Heart left ventricle (tissue), 16 donors: ENCODE data around the gene ZIC2. TPM values are rescaled to one million over a fixed set of nuclear protein-coding genes. Genes with fewer than 3 reads are reported as not detected.

Experiments used
- ATAC-seq, 4 donors: fragments of 200-7000 bp; cut with Tn5 transposase; one replicate each; pipeline ENCODE4 v1.9.1; 2020 to 2022; ENCODE audit warnings: moderate library complexity in 4 of 4, mild to moderate bottlenecking in 3 of 4, moderate number of reproducible peaks in 1 of 4
- DNase-seq, 5 donors: peaks; one replicate each; pipeline ENCODE4 v3.0.0-alpha.2; 2020
- H3K27ac ChIP-seq, 12 donors: fragments of 200-600 bp; sonication (generic) in 4 of 12; one replicate each; pipeline versions ENCODE4 v1.5.0 to v1.8.0; 2016 to 2022; ENCODE audit warnings: mild to moderate bottlenecking in 2 of 12
- H3K27me3 ChIP-seq, 9 donors: fragments of 200-600 bp; sonication (generic) in 2 of 9; one replicate each; pipeline versions ENCODE4 v1.5.1 to v1.8.0; 2016 to 2022; ENCODE audit warnings: mild to moderate bottlenecking in 3 of 9
- H3K36me3 ChIP-seq, 9 donors: fragments of 200-600 bp; sonication (generic) in 2 of 9; one replicate each; pipeline versions ENCODE4 v1.5.0 to v1.8.0; 2018 to 2022; ENCODE audit warnings: mild to moderate bottlenecking in 2 of 9
- H3K4me1 ChIP-seq, 12 donors: fragments of 200-600 bp; sonication (generic) in 4 of 12; one replicate each; pipeline versions ENCODE4 v1.5.0 to v1.8.0; 2016 to 2022; ENCODE audit warnings: mild to moderate bottlenecking in 3 of 12
- H3K4me3 ChIP-seq, 12 donors: fragments of 200-600 bp; sonication (generic) in 4 of 12; one replicate each; pipeline versions ENCODE4 v1.5.0 to v1.8.0; 2017 to 2022; ENCODE audit warnings: mild to moderate bottlenecking in 9 of 12, moderate library complexity in 4 of 12
- H3K9me3 ChIP-seq, 12 donors: fragments of 200-600 bp; sonication (generic) in 4 of 12; one replicate each; pipeline versions ENCODE4 v1.5.0 to v1.8.0; 2016 to 2022; ENCODE audit warnings: mild to moderate bottlenecking in 1 of 12
- POLR2A ChIP-seq, 2 donors: fragments of 450-650 bp; IDR thresholded peaks; one replicate each; pipeline ENCODE4 v1.6.1; 2017; ENCODE audit warnings: antibody characterized with exemption in 2 of 2, mild to moderate bottlenecking in 2 of 2, moderate library complexity in 2 of 2
- WGBS, 4 donors: extraction: QIAGEN DNeasy Blood & Tissue Kit in 2 of 4; methylation state at CpG; one replicate each; pipeline versions ENCODE4 v1.1.5 to v1.1.7; 2013 to 2018; 5-methylcytosine and 5-hydroxymethylcytosine counted together
- intact Hi-C, 10 donors: fragments of 100-400 bp; cut with DNase I; formaldehyde crosslinking; loops; one replicate each; pipeline versions ENCODE4 v1.11.1 to v1.14.2; 2022
- polyA plus RNA-seq, 2 donors: library from polyadenylated mRNA; stranded (reverse); fragments of 200-250 nt; gene quantifications; one replicate each; pipeline ENCODE4 v1.2.3, GENCODE V29; 2013
- total RNA-seq, 9 donors: library from RNA; depleted of rRNA in 2 of 9; stranded (reverse); fragments of >200 nt in 2 of 9; fragmentation: NEBNext Ultra II Directional in 3 of 9; extraction: Animal tissue kit (Norgen Biotek cat#: 25700) in 3 of 9; gene quantifications; one replicate each; pipeline versions ENCODE4 v1.1.0 to v1.2.4, GENCODE V29; 2016 to 2023
- TF ChIP-seq, protein P1 (sequence below), 12 donors: fragments of 200-600 bp; sonication (generic) in 4 of 12; IDR thresholded peaks; one replicate each; pipeline versions ENCODE4 v1.5.0 to v1.8.0; 2018 to 2022; ENCODE audit warnings: antibody characterized with exemption in 12 of 12, mild to moderate bottlenecking in 5 of 12
- donor health status: ischemic (EF 13 %, LVEDD 7.1; RV severe dilation, severe dysfunction).
- donor health status: healthy with polysubstance abuse.
- donor health status: DM: no; HTN: yes; CAD: no.
- donor health status: DM: no; HTN: no; CAD: no.
- donor health status: ischemic (EF 25% LVEDD 6.9; RV normal size, moderate dysfunction).
- donor health status: ischemic (EF 25% LVEDD 5.7; RV mildly dilated, moderate dysfunction).
- donor health status: healthy.
- donor health status: DM: yes; HTN: yes; CAD: no.
- donor health status: ischemic (EF 35%, LVEDD 5.7; RV mildly dilated, moderate dysfunction).
- donor health status: nonischemic (EF 11% LVEDD 7.7; RV severe dilation, severe dysfunction).
- donor health status: DM: yes; HTN: yes; CAD: no.
- donor health status: PGD.
- donor health status: ischemic (EF 29% LVEDD 5.4; RV normal size, mild dysfunction).
- donor health status: nonischemic (EF 23%, LVEDD 6.1; RV moderate dilation, normal function).

ZIC2 gene
- total and polyA plus RNA-seq, 11 donors: not detected

DNA sequence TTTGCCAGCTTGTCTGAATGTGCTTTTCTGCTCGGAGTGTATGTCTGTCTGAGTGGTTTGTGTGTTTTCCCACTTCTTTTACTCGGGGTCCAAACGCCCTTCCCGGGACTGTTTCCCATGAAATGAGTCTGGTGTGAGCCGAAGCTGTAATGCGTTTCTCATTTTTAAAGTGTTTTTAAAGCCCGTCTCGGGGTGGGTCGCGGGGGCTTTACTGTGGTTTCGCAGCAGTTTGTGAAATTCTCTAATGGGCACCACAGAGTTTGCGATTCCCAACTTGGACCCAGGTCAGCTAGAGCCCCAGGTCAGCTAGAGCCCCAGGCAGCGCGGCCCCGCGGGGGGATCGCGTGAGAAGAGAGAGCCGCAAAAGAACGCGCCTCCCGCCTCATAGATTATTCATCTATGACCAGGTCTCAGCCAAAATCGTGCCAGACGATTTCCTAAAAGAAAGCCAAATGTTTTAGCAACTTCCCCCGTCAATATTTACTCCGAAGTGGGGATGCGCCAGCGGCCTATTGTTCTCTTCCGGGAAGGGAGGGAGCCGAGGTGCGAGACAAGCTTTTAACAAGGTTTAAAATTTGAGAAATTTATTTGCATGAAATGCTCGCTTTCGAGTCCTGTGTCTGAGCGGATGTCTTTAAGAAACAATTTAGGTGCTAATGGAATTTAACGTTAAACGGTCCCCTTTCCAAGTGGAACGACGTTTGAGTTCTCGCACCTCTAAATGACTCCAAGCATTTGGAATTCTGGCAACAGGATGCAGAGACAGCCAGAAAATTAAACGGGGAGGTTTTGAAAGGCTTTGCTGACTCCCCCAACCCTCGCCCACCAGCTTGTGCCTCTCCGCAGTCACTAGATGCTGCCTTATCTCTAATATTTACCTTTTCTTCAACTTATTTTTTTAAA is 2.2 kb downstream of the ZIC2 start:
- peaks cover 0 to 5% (median 0%) of the 10 kb centered on the region in 12 donors for H3K9me3 ChIP-seq
- no peak overlapping the region for H3K27ac ChIP-seq
- peak overlapping the region in 1 of 12 donors; percentile 7 for H3K4me3 ChIP-seq
- H3K27me3 ChIP-seq: peaks cover 84 to 99% (median 95%) of the 10 kb centered on the region in 9 donors
- H3K36me3 ChIP-seq: no peaks in the 10 kb centered on the region
- intact Hi-C loops: no loop called here
- peaks cover 4 to 43% (median 23%) of the 10 kb centered on the region in 12 donors for H3K4me1 ChIP-seq
- TF ChIP-seq, protein P1, sequence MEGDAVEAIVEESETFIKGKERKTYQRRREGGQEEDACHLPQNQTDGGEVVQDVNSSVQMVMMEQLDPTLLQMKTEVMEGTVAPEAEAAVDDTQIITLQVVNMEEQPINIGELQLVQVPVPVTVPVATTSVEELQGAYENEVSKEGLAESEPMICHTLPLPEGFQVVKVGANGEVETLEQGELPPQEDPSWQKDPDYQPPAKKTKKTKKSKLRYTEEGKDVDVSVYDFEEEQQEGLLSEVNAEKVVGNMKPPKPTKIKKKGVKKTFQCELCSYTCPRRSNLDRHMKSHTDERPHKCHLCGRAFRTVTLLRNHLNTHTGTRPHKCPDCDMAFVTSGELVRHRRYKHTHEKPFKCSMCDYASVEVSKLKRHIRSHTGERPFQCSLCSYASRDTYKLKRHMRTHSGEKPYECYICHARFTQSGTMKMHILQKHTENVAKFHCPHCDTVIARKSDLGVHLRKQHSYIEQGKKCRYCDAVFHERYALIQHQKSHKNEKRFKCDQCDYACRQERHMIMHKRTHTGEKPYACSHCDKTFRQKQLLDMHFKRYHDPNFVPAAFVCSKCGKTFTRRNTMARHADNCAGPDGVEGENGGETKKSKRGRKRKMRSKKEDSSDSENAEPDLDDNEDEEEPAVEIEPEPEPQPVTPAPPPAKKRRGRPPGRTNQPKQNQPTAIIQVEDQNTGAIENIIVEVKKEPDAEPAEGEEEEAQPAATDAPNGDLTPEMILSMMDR (IDR thresholded peaks at IDR 0.05): no peak
- TF ChIP-seq POLR2A (IDR thresholded peaks at IDR 0.05): no peak
- DNase-seq: no peak
- 5 to 8% (median 7%) methylated on average over 32 to 42 of the region's 42 CpGs for WGBS, 4 donors
- no peak for ATAC-seq

DNA sequence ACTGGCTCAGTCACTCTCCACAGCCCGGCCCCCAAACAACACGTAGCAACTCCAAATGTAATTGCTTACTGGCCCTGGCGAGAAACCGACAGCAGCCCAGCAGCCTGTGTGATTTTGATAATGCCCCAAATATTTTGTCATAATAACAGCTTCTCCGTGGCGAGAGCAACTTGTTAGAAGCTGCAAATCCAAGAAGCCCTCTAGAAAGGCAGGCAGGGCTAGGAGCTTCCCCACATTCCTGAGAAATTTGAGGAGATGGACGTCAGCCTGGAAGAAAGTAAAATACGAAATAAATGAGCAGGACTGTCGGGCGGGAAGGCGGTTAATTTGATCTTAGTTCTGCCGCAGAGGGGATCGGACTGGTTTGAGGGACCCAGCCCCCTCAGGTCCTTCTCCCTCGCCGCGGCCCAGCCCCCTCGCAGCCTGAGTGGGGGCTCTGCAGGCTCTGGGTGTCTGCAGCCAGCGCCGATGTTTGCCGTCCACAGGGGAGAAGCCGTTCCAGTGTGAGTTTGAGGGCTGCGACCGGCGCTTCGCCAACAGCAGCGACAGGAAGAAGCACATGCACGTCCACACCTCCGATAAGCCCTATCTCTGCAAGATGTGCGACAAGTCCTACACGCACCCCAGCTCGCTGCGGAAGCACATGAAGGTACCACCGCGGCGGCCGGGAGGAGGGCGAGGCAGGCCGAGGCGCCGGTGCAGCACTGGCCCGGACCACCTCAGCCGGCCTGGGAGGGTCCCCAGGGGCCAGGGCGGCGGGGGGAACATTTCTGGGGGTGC is 3.1 kb downstream of the ZIC2 start:
- intact Hi-C loops: no loop called here
- H3K4me3 ChIP-seq: no peak overlapping the region
- H3K9me3 ChIP-seq: peaks cover 0 to 5% (median 0%) of the 10 kb centered on the region in 12 donors
- H3K36me3 ChIP-seq: no peaks in the 10 kb centered on the region
- ATAC-seq (no peak), DNase-seq (no peak)
- WGBS, 4 donors: 4 to 7% (median 6%) methylated on average over 24 to 44 of the region's 44 CpGs
- H3K27me3 ChIP-seq: peaks cover 84 to 99% (median 95%) of the 10 kb centered on the region in 9 donors
- TF ChIP-seq POLR2A (IDR thresholded peaks at IDR 0.05): no peak
- TF ChIP-seq, protein P1 (IDR thresholded peaks at IDR 0.05): no peak
- no peak overlapping the region for H3K27ac ChIP-seq
- H3K4me1 ChIP-seq: peaks cover 4 to 44% (median 16%) of the 10 kb centered on the region in 12 donors

DNA sequence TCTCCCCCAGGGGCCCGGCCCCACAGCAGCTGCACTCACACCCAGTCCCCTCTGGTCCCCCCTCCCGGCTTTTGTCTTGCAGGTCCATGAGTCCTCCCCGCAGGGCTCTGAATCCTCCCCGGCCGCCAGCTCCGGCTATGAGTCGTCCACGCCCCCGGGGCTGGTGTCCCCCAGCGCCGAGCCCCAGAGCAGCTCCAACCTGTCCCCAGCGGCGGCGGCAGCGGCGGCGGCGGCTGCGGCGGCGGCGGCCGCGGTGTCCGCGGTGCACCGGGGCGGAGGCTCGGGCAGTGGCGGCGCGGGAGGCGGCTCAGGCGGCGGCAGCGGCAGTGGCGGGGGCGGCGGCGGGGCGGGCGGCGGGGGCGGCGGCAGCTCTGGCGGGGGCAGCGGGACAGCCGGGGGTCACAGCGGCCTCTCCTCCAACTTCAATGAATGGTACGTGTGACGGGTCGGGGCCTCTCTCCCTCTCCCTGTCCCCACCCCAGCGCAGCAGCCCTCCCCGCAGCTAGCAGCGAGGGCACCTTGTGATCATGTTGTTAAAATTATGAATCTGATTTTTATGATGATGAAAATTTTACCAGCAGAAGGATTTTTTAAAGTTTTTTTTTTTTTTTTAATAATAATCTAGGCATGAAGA is 3.8 kb downstream of the ZIC2 start:
- Histone ChIP-seq H3K4me1 (peaks cover 0 to 44% (median 9%) of the 10 kb centered on the region in 12 donors), H3K27me3 (peaks cover 85 to 99% (median 95%) of the 10 kb centered on the region in 9 donors), H3K36me3 (no peaks in the 10 kb centered on the region), H3K9me3 (peaks cover 0 to 5% (median 0%) of the 10 kb centered on the region in 12 donors), H3K27ac (no peak overlapping the region), H3K4me3 (no peak overlapping the region)
- intact Hi-C loops: no loop called here
- ATAC-seq (no peak), DNase-seq (no peak)
- TF ChIP-seq, protein P1 (IDR thresholded peaks at IDR 0.05): no peak
- no peak for TF ChIP-seq POLR2A (IDR thresholded peaks at IDR 0.05)
- 2 to 5% (median 3%) methylated on average over 14 to 55 of the region's 55 CpGs for WGBS, 4 donors
